Testis (tissue), 2 donors: ENCODE results near the gene MIF.

Experiments used
- CTCF ChIP-seq, 3 experiments: fragments of 450-650 bp in 2 of 3; fragments of 200-600 bp in 1 of 3; sonication (generic) in 1 of 3; IDR thresholded peaks; one replicate each; pipeline ENCODE4 v1.5.1; 2016 to 2019; ENCODE audit warnings: antibody characterized with exemption in 3 of 3, mild to moderate bottlenecking in 2 of 3, moderate library complexity in 1 of 3
- POLR2A ChIP-seq: fragments of 450-650 bp; IDR thresholded peaks from one replicate; pipeline ENCODE4 v1.6.1; 2017; ENCODE audit warnings: antibody characterized with exemption, mild to moderate bottlenecking, moderate library complexity

GRCh38 chr22:23904573-23905254 lies 10.5 kb downstream of the MIF start:
- TF ChIP-seq CTCF (IDR thresholded peaks at IDR 0.05) (no peak), POLR2A (no peak)
